HEK293T (cell line): ENCODE data around the gene MTA3.

Source experiments
- CTCF ChIA-PET: fragments of 350-600 bp; formaldehyde crosslinking; extraction: SDS; loops from one replicate; lab custom pipeline; 2021; ENCODE audit warnings: antibody characterized with exemption, inconsistent platforms; lab: Yijun Ruan, JAX
- POLR2A ChIA-PET: fragments of 350-600 bp; formaldehyde crosslinking; extraction: SDS; loops from one replicate; lab custom pipeline; 2020; ENCODE audit warnings: antibody characterized with exemption, inconsistent platforms; lab: Yijun Ruan, JAX
- DNase-seq: peaks from one replicate; pipeline ENCODE4 v3.0.0; 2012; ENCODE audit warnings: mixed read lengths; ENCODE audit errors: extremely low spot score
- ARNT ChIP-seq: fragments of 450-650 bp; IDR thresholded peaks from 2 replicates; pipeline ENCODE4 v1.6.1; 2017; ENCODE audit warnings: mild to moderate bottlenecking
- BHLHE40 ChIP-seq: fragments of 450-650 bp; IDR thresholded peaks from 2 replicates; pipeline ENCODE4 v1.6.1; 2016; ENCODE audit warnings: mild to moderate bottlenecking, moderate library complexity, borderline replicate concordance
- CTBP1 ChIP-seq: fragments of 450-650 bp; IDR thresholded peaks from 2 replicates; pipeline ENCODE4 v1.6.1; 2016; ENCODE audit warnings: borderline replicate concordance
- ELF4 ChIP-seq: fragments of 450-650 bp; IDR thresholded peaks from 2 replicates; pipeline ENCODE4 v1.6.1; 2017; ENCODE audit warnings: antibody characterized with exemption
- FOXA1 ChIP-seq: fragments of 450-650 bp; IDR thresholded peaks from 2 replicates; pipeline ENCODE4 v1.6.1; 2016; ENCODE audit warnings: mild to moderate bottlenecking
- FOXK2 ChIP-seq: fragments of 450-650 bp; IDR thresholded peaks from 2 replicates; pipeline ENCODE4 v1.6.1; 2016; ENCODE audit warnings: mild to moderate bottlenecking
- FOXM1 ChIP-seq: fragments of 450-650 bp; IDR thresholded peaks from 2 replicates; pipeline ENCODE4 v1.6.1; 2017; ENCODE audit warnings: mild to moderate bottlenecking, borderline replicate concordance
- HDGF ChIP-seq: fragments of 450-650 bp; IDR thresholded peaks from 2 replicates; pipeline ENCODE4 v1.6.1; 2017; ENCODE audit warnings: antibody characterized with exemption, borderline replicate concordance
- L3MBTL2 ChIP-seq: fragments of 450-650 bp; conservative IDR thresholded peaks from 2 replicates; pipeline ENCODE4 v1.6.1; 2016; ENCODE audit warnings: mild to moderate bottlenecking
- LEF1 ChIP-seq: fragments of 450-650 bp; IDR thresholded peaks from 2 replicates; pipeline ENCODE4 v1.6.1; 2017; ENCODE audit warnings: mild to moderate bottlenecking, borderline replicate concordance
- NFRKB ChIP-seq: fragments of 450-650 bp; IDR thresholded peaks from 2 replicates; pipeline ENCODE4 v1.6.1; 2016; ENCODE audit warnings: mild to moderate bottlenecking, moderate library complexity
- SP1 ChIP-seq: fragments of 450-650 bp; IDR thresholded peaks from 2 replicates; pipeline ENCODE4 v1.6.1; 2017
- SUZ12 ChIP-seq: fragments of 450-650 bp; IDR thresholded peaks from 2 replicates; pipeline ENCODE4 v1.6.1; 2016; ENCODE audit warnings: mild to moderate bottlenecking
- TARDBP ChIP-seq: fragments of 450-650 bp; IDR thresholded peaks from 2 replicates; pipeline ENCODE4 v1.6.1; 2016
- ZNF384 ChIP-seq: fragments of 450-650 bp; IDR thresholded peaks from 2 replicates; pipeline ENCODE4 v1.6.1; 2016
- TF ChIP-seq, protein P1 (sequence below): fragments of 450-650 bp; IDR thresholded peaks from 2 replicates; pipeline ENCODE4 v1.6.1; 2016

The MTA3 gene

DNA sequence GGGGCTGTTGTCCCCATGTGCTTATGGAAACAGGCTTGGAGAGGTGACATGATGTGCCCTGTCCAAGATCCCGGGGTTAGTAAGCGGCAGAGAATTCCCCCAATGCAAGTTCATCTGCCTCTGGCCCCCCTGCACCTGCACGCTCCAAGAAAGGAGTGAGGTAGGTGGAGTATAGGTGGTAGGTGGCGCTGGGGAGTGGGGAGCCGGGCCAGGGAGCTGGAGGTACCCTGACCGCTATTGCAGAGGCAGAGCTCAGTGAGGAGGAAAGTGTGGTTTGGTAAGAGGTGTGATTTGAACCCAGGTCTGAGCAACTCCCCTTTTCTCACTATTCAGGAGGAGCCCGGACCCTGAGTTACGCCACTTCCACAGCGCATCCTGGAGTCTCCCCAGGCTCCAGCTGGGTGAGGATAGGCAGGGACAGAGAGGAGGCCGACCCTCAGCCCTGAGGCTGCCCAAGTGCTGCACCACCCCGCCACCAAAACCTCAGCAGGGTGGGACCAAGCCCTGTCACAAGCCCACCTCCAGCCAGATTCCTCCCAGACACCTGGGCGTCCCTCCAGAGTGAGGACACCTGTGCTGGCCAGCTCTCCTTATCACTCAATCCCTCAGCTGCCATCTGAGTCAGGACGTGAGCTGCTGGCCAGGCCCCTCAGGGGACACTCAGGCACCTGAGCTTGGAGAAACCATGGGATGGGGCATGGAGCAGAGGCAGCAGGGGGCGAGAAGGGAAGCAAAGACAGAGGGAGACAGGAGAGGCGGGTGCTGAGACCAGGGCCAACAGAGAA lies 218.3 kb downstream of the MTA3 start:
- CTCF ChIA-PET = no interaction called here
- no peak for DNase-seq
- TF ChIP-seq CTBP1 (no peak), ARNT (no peak), BHLHE40 (no peak), ELF4 (no peak), HDGF (no peak), FOXA1 (no peak), SUZ12 (no peak), TARDBP (no peak)
- POLR2A ChIA-PET = no interaction called here

DNA sequence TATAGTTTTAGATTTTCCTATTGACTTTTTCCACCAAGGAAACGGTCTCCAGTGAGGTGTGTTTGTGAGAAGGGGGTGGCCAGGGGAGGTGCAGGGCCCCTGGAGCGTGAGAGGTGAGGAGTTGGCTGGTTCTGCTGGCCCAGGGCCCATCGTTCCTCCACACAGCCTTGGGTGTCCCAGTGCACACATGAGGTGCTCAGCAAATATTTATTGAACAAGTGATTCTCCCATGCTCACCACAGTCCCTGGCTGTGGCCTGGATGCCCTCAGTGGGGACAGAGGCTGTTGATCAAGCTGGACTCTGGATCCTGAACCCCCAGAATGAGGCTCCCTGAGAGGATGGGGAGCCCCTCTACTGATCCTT lies 219.0 kb downstream of the MTA3 start:
- CTCF ChIA-PET = no interaction called here
- no peak for DNase-seq
- POLR2A ChIA-PET = no interaction called here
- no peak for TF ChIP-seq ELF4
- TF ChIP-seq NFRKB = no peak
- no peak for TF ChIP-seq LEF1
- TF ChIP-seq ZNF384 = no peak
- no peak for TF ChIP-seq SUZ12
- TF ChIP-seq BHLHE40 = no peak
- no peak for TF ChIP-seq FOXA1
- no peak for TF ChIP-seq FOXK2
- no peak for TF ChIP-seq CTBP1
- TF ChIP-seq SP1 = no peak

DNA sequence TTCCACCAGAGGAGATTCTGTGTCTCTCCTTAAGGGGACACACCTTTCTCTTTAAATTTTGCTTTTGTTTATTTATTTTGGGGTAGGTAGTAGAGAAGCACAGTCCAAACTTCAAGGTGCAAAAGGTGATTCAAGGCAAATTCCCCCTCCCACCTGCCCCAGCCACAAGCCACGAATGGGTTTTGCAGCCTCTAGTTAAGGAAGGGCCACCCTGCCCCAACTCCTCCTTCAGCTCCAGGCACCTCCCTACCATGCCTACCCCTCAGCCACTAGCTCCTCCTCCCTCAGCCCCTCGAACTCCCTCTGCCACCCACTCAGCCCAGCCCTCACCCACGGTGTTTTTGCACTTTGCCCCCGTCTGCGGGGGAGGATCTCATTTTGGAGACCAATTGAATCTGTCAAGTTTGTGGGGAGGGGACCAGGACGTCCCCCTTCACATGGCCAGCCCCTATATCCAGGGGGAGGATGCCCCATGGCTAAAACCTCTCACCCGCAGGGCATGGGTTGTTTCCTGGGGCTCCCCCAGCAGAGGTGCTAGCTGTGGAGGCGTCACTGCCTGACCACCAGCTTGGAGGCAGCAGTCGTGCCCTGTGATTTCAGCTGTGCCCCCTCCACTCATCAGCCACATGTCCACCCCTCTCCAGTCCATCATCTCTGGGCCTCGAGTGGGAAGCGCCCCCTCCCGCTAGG lies 219.5 kb downstream of the MTA3 start:
- no peak for DNase-seq
- TF ChIP-seq CTBP1 = no peak
- TF ChIP-seq ARNT = no peak
- TF ChIP-seq NFRKB = no peak
- TF ChIP-seq, protein P1, sequence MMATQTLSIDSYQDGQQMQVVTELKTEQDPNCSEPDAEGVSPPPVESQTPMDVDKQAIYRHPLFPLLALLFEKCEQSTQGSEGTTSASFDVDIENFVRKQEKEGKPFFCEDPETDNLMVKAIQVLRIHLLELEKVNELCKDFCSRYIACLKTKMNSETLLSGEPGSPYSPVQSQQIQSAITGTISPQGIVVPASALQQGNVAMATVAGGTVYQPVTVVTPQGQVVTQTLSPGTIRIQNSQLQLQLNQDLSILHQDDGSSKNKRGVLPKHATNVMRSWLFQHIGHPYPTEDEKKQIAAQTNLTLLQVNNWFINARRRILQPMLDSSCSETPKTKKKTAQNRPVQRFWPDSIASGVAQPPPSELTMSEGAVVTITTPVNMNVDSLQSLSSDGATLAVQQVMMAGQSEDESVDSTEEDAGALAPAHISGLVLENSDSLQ = no peak
- no peak for TF ChIP-seq BHLHE40
- no peak for TF ChIP-seq SP1
- TF ChIP-seq L3MBTL2 = no peak
- no peak for TF ChIP-seq LEF1
- TF ChIP-seq HDGF = no peak
- TF ChIP-seq FOXM1 = no peak
- TF ChIP-seq FOXK2 = no peak
- no peak for TF ChIP-seq ZNF384
- TF ChIP-seq FOXA1 = no peak
- ChIA-PET POLR2A (no interaction called here), CTCF (no interaction called here)

DNA sequence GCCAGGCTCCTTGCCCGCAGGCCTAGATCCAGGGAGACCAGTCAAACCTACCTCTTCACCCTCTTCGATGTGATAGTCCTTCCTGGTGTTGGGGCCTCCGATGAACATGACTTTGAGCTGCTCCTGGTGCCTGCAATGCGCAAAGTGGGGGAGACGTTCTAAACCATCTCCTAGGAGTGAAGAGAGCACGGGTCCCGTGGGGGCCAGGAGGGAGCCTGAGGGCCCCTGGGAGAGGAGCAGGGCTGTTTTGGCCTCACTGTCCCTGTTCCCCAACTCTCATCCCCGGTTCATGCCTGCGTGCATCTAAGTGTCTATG lies 220.0 kb downstream of the MTA3 start:
- CTCF ChIA-PET = no interaction called here
- TF ChIP-seq, protein P1 = no peak
- no peak for TF ChIP-seq SP1
- no peak for TF ChIP-seq FOXA1
- TF ChIP-seq ZNF384 = no peak
- no peak for TF ChIP-seq NFRKB
- TF ChIP-seq FOXK2 = no peak
- TF ChIP-seq HDGF = no peak
- TF ChIP-seq CTBP1 = no peak
- TF ChIP-seq ARNT = no peak
- no peak for TF ChIP-seq BHLHE40
- no peak for DNase-seq
- POLR2A ChIA-PET = no interaction called here

DNA sequence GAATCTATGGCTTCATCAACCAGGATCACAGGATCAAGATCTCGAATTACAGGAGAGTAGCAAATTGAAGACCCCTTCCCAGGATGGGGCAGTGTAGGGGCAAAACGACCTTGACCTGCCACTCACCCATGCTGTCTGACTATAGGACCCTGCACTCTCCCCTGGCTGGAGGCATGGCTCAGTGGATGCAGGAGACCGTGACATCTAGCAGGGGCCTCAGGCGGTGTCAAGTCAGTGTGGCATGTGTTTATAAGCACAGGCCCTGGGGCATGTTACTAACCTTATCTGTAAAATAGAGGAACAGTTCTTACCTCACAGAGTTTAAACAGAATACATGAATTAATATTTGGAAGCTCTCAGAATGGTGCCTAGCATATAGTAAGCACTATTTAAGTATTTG lies 220.4 kb downstream of the MTA3 start:
- no peak for DNase-seq
- POLR2A ChIA-PET = no interaction called here
- CTCF ChIA-PET = no interaction called here
- TF ChIP-seq FOXK2 (no peak), FOXA1 (no peak), TARDBP (no peak), NFRKB (no peak), CTBP1 (no peak)

DNA sequence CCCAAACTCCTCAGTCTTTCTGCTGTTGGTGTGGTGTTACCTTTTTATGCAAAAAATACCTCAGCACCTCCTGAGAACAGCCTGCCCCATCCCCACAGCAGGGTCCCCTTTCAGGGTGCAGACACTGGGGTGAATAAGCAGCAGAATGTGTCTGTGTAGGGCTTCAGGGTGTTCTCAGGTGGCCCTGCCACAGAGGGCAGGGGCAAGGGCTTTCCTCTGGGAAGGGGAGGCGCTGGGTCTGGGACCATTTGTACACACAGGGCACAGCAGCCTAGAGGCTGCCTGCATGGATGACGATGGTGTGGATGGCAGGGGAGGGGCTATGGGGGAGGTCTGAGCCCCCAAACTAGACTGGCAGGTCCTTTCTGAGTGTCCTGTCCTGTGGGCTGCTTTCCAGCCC lies 221.3 kb downstream of the MTA3 start:
- POLR2A ChIA-PET = no interaction called here
- no peak for DNase-seq
- TF ChIP-seq SP1 (no peak), HDGF (no peak)
- CTCF ChIA-PET = no interaction called here

DNA sequence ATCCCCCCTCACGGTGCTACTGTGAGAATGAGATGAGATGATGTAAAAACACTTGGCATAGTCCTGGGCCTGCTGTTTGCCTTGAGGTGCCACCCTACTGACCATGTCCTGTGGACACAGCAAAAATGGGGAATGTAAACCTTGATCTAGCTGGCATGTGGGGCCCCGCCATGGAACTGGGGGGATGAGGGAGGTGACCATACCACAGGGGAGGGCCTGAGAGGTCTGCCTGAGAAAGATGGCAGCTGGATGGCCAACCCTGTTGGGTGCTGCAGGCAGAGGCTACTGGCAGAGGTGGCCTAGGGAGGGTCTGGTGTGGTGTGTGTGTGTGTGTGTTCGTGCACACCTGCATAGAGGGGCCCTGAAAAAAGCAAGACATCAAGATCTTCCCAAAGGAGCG lies 223.2 kb downstream of the MTA3 start:
- DNase-seq = no peak
- POLR2A ChIA-PET = no interaction called here
- CTCF ChIA-PET = no interaction called here
- TF ChIP-seq TARDBP (no peak), HDGF (no peak), FOXK2 (no peak), CTBP1 (no peak)
